HG03103 (cell line): Measurements from ENCODE around the gene COL8A1.

ENCODE experiments used
- ATAC-seq: cut with Tn5 transposase; IDR thresholded peaks from one replicate; pipeline ENCODE4 v1.9.1; 2021; ENCODE audit warnings: low read depth; ENCODE audit not compliant: unreplicated experiment

COL8A1 gene

DNA sequence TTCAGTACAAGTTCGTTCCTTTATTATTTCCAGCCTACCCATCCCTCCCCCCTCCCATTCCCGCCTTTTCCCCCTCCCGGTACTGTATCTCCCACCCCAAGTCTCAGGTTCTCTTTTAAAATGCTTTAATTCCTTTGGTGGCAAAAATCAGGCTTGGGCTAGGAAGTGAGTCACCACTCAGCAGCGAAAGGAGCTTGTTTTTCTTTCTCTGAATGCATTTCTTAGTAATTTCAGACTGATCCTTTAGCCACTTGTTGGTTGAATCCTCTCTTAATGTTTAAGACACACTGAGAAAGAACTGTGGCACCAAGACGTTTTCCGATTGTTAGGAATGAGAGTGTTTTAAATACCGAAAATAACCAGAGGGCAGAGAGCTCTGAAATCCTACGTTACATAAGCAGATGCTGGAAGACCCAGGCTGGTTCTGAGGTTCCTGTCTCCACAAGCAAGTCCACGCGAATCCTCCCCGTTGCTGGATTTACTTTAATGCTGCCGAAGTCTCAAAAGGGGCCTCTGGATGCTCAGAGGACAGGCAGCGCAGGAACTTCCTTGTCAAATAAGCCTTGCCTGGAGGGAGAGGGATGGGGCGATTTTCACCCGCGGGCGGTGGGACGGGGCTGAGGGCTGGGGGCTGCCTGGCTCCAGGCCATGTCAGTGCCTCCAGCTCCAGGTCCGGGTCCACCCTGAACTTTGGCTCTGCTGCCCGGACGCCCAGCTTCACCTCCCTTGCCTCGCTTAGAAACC lies 854 bp upstream of the COL8A1 start:
- ATAC-seq = no peak

DNA sequence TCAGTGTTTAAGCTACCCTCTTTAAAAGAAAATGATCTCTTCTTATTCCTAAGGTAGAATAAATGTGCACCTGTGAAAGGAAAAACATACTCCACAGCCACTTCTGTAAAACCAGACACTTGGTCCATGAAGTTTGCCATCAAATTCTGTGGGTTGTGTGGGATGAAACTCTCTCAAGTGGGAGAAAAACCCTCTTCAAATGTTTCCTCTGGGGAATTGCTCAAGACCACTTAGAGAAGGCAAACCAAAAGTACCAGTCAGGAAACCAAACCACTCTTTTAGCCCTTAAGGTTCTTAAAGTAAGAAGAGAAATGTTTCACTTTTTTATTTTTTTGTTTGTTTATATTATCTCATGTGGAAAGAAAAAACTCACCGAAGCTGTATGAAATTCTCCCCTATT lies 1.2 kb downstream of the COL8A1 start:
- no peak for ATAC-seq

DNA sequence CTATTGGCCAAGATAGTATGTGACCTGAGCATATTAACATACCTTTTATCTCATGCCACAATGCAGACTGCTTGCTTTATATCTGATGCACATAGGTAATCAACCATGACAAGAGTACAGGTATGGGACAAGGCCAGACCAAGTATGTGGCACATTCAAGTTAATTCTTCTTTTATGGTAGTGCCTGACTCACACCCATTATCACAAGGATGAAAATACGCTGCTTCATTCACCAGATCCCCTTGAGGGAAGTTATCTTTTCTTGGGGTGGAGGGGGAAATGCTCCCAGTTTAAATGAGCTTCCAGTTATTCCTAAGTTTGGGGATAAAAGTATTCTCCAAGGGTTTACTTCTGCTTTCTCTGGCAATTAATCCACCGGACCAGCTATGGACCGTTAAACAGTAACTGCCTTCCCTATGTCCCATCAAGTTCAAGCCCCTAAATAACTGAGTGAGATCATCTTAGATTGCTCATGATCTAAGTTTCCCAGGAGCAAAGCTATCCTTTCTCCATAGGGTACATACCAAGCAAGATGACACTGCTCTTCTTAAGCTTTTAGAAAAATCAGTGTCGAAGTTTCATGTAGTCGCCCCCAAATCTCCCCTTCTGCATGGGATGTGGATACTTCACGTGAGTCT lies 1.9 kb downstream of the COL8A1 start:
- no peak for ATAC-seq

DNA sequence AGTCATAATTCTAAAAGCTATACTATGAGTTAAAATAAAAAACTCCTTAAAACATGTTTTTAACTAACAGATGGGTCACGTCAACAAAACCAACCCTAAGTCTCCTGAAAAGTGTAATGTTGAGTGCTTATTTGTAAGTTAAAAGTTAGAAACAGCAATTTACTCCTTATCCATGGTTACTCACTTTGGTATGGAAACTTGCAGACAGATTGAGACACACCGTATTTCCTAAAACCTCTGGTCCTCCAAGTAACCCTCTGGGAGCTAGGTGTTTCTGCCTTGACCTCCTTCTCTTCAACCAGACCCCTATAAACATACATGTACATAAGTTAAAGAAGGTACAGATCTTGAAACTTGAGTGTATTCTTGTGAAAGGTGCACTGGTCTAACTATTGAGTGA lies 3.1 kb downstream of the COL8A1 start:
- ATAC-seq = no peak

DNA sequence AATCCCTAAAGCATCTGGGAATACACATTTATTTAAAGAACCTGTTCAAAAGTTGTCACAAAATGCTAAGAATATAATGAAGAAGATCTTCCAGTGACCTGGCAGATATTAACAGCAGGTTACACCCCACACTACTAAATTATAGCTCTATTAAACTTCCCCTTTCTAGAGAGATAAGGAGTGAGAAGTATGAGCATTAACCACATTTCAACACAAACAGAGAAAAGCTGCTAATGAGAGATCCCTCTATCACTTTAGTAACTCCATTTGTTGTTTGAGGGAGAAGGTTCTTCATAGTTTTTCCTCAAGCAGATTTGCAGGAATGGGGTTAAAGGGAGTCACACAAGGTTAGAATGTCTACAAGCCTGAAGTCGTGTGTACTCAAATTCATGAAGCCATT lies 3.6 kb downstream of the COL8A1 start:
- ATAC-seq = no peak

DNA sequence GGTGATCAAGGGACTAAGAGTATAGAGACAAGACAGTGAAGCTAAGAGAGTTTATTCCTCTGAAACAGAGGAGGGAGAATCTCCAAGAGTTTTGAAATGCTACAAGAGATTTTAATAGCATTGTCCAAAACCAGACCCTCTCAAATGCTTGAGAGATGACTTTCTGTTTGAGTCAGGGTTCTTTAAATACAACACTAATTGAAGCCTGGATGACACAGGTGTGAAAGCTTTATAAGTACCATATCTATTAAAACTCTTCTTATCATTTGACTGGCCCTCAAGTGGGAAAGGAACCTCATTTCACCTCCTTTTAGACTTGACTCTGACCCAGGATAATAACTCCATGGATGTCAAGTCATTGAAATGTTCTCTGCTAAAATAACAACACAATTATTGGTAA lies 5.6 kb downstream of the COL8A1 start:
- ATAC-seq = no peak

DNA sequence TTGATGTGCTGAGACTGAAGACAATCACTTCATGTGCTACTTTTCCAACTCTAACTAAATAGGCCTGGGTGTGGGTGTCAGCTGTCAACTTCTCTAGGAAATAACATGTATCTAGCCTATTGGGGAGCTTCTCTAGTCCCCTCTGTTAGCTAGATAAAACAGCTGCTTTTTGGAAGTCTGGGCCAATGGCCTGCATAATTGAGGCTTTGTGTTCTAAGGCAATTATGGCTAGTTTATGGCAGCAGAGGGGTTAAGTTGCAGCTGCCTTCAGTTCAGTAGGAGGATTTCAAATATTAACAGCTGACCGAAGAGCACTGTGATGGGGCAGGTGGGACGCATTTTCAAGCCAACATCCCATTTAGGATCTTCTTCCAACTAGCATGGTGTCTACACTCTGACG lies 6.4 kb downstream of the COL8A1 start:
- no peak for ATAC-seq

DNA sequence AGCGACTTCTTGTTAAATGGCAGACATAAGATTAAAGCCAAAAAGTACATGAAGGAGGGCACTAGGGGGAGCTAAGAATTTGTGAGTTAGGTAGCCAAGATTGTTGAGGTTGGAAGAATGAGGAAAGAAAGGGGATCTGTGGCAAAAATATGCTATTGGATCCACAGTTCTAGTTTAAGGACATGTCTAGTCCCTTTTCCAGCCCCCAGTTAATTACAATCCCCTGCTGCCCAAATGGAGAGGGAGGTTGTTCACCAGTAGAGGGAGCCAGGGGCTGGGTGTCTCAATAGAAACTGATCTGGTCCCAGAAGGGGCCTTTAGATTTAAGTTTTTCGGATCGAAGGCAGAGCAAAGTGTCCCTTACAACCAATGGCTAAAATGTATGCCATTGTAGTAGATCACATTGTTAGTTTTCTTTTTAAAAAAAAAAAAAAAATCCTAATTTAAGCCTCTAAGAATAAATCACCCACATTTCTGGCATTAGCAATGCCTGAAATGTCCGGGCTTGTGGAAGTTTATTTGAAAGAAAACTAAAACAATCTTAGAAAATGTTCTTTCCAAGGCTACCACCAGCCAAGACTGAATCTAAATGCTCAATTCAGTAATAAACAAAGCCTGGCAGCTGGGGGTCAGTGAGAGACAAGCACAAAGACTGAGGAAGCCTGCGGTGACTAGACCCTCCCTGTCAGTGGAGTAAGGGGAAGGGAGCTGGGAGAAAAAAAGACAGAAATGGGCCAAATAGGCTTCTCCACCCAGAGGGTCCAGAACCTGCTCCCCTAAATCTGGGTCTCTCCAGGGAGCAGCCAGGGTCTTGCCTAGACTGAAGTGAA lies 7.1 kb downstream of the COL8A1 start:
- no peak for ATAC-seq

DNA sequence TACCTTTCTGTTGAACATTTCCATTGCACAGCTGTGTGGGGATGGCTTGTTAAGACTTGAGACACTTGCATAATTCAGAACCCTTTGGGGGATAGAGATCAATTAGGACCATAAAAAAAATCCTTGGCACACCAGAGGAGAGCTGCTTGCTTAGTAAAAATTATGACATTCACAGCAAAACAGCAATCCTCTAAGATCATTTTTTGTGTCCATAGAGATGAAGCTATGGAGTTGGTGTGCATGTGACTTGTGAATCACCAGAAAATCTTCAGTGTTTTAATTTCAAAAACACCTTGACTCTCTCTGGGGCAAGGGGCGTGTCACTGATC lies 7.7 kb downstream of the COL8A1 start:
- ATAC-seq = no peak

DNA sequence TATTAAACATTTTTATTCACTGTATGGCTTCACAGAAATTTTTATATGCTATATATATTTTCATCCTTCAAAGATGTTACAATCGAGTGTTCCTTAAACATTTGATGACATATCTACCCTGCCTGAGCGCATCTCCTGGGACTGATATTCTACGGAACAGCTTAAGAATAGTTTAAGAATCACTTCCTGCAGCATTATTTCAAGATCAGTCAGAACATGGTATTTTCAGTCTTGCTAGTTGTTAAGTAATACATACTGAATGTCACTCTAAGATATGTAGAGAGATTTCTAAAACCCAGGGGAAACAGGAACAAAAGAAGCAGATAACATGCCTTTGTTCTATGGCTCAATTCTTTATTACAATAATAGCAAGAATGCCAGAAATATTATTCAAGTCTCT lies 8.7 kb downstream of the COL8A1 start:
- ATAC-seq = no peak

DNA sequence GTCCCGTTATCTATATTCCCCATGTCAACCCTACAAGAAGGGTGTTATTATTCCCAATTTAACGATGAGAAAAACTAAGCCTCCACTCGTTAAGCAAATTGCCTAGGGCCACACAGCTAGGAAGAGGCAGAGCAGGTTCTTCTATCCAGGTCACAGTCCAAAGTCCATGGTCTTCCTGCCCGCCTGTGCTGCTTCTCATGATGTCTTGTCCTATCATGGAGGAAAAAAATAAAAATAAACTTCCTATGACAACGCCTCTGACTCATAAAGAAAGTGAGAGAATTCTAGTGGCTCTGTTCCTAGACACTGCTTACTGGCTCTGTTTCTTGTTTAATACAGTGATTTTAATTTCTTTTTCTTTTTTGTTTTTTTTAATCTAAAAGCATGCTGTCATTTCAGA lies 9.7 kb downstream of the COL8A1 start:
- ATAC-seq = no peak

DNA sequence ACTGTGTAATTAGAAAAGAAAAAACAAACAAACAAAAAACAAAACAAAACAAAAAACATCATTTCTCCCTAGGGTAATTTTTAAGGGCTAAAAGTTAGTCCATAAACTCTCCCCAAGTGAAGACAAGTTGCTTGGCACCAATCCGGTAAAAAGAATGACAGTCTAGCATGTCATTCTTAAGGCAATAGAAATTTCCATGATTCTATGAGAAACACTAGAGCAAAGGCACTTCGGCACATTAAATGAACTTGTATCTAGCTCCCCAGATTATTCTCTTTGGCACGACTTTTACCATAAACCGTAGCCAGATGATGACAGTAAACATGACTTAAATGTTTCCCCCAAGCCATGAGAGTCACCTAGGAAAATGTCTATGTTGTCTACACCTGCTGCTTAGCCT lies 10.1 kb downstream of the COL8A1 start:
- no peak for ATAC-seq

DNA sequence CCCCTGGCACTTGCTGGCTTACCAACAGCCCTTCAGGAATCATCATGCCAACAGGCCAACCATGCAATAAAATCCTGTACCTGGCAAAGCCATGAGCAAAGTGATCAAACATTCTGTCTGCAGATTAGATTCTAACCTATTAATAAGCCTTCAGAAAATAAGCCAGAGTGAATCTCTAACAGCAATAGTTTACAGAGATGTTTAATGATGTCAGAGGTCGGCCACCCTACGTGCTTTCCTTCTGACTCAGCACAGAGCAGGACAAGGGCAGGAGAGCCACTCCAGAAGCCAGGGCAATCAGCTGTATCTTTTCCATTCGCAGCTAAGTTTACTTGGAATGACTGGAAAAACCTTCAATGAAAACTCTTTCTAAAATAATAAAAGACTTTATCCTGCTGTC lies 13.1 kb downstream of the COL8A1 start:
- no peak for ATAC-seq

DNA sequence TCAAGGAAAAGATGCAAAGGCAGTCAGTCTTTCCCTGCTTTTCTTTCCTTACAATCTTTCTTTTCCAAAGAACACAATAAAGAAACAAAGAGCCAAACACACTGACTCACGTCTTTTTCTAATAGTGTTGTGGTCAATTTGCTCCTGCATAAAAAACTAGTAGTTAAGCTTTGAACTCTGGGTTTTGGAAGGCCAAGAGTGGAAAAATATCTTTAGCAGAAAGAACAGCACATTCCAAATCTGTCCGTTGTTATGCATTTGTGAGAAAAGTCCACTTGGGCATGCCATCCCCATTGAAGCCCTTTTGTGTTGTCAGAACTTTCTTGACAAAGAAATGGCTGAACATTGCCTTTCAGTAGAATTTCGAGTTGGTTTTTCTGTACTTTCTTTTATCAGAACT lies 18.2 kb downstream of the COL8A1 start:
- ATAC-seq = no peak

DNA sequence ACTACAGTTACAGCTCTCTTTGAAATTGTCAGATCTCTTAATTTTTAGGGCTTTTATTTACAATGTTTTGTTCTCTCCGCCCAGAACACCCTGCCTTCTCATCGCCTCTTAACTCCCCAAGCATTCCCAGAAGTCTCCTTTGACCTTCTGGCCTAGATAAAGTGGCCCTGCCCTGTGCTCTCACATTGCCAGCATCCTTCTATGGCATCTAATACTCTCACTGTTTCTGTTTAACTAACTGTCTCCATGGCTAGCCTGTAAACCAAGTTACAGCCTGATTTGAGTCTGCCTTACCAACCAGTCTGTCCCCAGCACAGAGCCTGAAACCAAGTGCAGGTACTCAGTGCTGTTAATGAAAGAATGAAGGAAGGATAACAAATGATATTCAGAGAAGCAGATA lies 19.9 kb downstream of the COL8A1 start:
- no peak for ATAC-seq

DNA sequence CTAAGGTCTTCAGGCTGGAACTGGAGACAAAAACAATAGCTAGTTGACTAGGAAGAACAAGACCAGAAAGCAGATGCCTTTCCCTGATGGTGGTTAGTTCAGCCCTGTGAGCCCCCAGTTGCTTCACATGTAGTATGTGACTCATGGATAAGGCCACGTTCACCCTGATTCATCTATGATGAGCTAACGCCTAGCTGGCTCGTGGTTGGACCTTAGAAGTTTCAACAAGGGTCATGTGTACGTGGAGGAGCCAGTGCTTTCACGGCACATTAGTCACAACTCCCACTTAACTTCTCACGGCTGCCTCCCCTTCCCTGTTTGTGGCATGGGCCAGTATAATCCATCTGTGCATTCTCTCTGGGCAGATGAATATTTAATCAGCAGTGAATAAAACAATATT lies 20.6 kb downstream of the COL8A1 start:
- ATAC-seq = no peak

DNA sequence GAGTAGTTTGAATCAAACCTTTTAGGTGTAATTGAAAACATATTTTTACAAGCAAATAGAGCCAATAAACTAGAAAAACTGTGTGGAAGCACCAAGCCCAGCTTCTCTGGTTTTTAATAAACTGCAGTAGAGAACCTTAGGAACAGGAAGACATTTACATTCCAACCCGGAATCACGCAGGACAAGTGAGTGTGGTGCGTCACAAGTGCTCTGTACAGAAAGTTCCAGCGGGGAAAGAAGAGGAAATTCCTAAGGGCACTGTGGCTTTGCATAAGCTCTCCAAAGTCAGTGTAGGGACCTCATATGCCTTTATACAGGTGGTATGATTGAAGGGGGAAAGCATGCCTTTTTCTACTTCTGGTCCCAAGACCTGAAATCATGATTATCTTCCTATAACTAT lies 21.6 kb downstream of the COL8A1 start:
- ATAC-seq = no peak

DNA sequence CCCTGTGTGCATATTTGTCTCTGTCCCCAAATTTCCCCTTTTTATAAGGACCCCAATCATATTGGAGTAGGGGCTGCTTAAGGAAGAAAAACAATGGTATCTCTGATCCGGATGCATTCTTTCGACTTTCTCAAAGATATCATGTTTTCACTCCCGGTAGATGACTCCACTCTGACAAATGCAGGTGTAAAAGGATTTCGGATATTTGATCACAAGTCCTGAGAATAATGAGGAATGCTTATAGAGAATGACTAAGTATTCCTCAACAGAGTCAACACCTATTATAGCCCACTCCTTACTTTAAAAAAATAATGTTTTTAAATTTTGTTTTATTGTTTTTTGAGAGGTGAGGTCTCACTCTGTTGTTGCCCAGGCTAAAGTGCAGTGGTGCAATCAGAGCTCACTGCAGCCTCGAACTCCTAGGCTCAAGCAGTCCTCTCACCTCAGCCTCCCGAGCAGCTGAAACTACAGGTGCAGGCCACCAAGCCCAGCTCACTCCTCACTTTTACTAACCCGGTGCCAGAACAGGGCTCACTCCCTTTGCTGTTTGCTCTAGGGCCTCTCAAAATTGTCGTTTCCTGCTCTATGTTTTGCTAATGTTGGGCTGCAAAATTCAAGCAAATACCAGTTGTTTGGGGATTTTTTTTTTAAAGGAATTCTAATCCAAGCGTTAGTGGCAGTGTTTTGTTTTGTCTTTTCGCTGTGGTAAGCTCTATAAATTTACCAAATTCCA lies 24.6 kb downstream of the COL8A1 start:
- no peak for ATAC-seq

DNA sequence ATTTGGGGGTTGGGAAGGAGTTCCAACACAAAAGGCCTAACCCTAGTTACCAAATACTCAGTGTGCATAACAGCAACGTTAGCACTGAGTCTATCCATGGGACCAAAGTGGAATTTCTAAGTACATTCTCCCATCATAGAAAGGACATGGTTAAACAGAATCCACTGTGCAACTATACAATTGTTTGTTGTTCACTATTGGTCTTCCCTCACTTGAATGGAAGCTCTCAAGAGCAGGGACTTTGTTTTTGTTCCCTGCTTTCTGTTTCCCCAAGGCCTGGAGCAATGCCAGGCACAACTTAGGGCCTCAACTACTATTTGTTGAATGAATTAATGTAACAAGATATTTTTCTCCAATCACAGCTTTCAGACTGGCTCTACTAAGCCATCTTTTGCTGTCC lies 25.6 kb downstream of the COL8A1 start:
- ATAC-seq = no peak

DNA sequence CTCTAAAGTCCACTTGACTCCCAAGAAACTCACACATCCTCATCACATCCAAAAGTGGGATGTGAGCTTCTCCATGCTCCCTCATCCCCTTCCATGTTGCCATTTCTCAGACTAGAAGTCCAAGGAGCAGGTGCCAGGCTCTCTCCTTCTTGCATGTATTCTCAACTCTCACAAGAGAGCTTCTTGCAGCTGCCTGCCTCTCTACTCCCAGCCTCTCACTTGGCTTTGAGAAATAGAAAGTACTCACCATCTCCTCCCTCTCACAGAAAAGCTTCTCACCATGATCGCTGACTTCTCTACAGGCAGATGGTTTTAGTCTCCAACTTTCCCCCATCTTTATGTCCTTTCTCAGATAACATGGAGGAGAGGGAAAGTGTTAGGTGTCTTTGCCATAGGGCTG lies 26.6 kb downstream of the COL8A1 start:
- no peak for ATAC-seq

DNA sequence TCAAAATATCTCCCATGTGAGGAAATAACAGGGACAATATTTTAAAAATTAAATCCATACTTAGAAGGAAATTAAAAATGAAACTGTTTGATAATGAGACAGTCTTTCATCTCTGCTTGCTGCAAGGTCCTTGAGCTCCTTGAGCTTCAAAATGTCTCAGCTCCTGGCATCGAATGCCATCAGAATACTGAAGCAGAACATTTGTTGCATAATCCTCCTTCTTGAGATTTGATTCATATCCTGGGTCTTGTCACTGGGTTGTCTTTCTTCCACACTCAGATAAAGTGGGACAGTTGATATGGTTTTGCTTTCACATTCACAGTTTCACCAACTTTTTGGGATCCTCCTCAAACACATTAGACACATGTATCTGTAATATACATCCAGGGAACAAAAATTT lies 27.8 kb downstream of the COL8A1 start:
- ATAC-seq = no peak
